Endothelial cell (in vitro differentiated cells): ENCODE results near the gene RBCK1. TPM values are rescaled to one million over a fixed set of nuclear protein-coding genes. Genes with fewer than 3 reads are reported as not detected.
A peak's percentile ranks its signal among the peaks of the same experiment; 100 is the strongest.
"Not testable (repeated sequence)": the region's sequence is repeated elsewhere in the genome, so short reads cannot be mapped to it uniquely, and the experiment has no call there.

ENCODE experiments used
- DNase-seq: peaks from one replicate; pipeline ENCODE4 v3.0.0; 2021; ENCODE audit warnings: low spot score
- H3K27ac Mint-ChIP-seq: one replicate; pipeline ENCODE4 v1.8.0; 2021; ENCODE audit warnings: mixed read lengths, inconsistent platforms; ENCODE audit not compliant: unreplicated experiment
- H3K27me3 Mint-ChIP-seq: one replicate; pipeline ENCODE4 v1.8.0; 2021; ENCODE audit warnings: mild to moderate bottlenecking, moderate library complexity, mixed read lengths, inconsistent platforms; ENCODE audit not compliant: unreplicated experiment
- H3K36me3 Mint-ChIP-seq: one replicate; pipeline ENCODE4 v1.8.0; 2021; ENCODE audit warnings: mild to moderate bottlenecking, low read depth, mixed read lengths, inconsistent platforms; ENCODE audit not compliant: unreplicated experiment
- H3K4me1 Mint-ChIP-seq: one replicate; pipeline ENCODE4 v1.8.0; 2021; ENCODE audit warnings: mild to moderate bottlenecking, mixed read lengths, inconsistent platforms; ENCODE audit not compliant: unreplicated experiment
- H3K4me3 Mint-ChIP-seq: one replicate; pipeline ENCODE4 v1.8.0; 2021; ENCODE audit warnings: mild to moderate bottlenecking, mixed read lengths, inconsistent platforms; ENCODE audit not compliant: unreplicated experiment
- H3K9me3 Mint-ChIP-seq: one replicate; pipeline ENCODE4 v1.8.0; 2021; ENCODE audit warnings: mixed read lengths, inconsistent platforms; ENCODE audit not compliant: unreplicated experiment
- CTCF ChIP-seq: fragments of 200-600 bp; sonication (generic); IDR thresholded peaks from one replicate; pipeline ENCODE4 v1.5.0; 2021; ENCODE audit warnings: antibody characterized with exemption; ENCODE audit not compliant: unreplicated experiment
- total RNA-seq: library from RNA; stranded (reverse); fragmentation: NEBNext Ultra II Directional; extraction: Animal tissue kit (Norgen Biotek cat#: 25700); gene quantifications from one replicate; pipeline ENCODE4 v1.2.1, GENCODE V29; 2021; ENCODE audit not compliant: unreplicated experiment

RBCK1 gene
- total RNA-seq, 1 donor from 2014 or later, result 68.8 TPM

GRCh38 chr20:387520-387919 lies 20.6 kb upstream of the RBCK1 start:
- Mint-ChIP-seq H3K27me3 (peaks cover 4% of the 10 kb centered on the region), H3K4me3 (peak overlapping the region; percentile 17), H3K27ac (no peak overlapping the region), H3K4me1 (peaks cover 14% of the 10 kb centered on the region), H3K36me3 (peaks cover 28% of the 10 kb centered on the region), H3K9me3 (no peaks in the 10 kb centered on the region)
- no peak for TF ChIP-seq CTCF
- DNase-seq, result no peak

- Mint-ChIP-seq H3K4me1 (peaks cover 10% of the 10 kb centered on the region), H3K27ac (peak overlapping the region; percentile 27), H3K27me3 (peaks cover 3% of the 10 kb centered on the region), H3K36me3 (peaks cover 34% of the 10 kb centered on the region), H3K4me3 (peak overlapping the region; percentile 73), H3K9me3 (no peaks in the 10 kb centered on the region)
- no peak for DNase-seq
- no peak for TF ChIP-seq CTCF
These were observed 19.8 kb upstream of the RBCK1 start for GRCh38 chr20:388034-388994.

- no peak overlapping the region for H3K27ac Mint-ChIP-seq
- H3K4me3 Mint-ChIP-seq, result no peak overlapping the region
- H3K9me3 Mint-ChIP-seq, result no peaks in the 10 kb centered on the region
- no peak for DNase-seq
- H3K4me1 Mint-ChIP-seq, result peaks cover 3% of the 10 kb centered on the region
- no peak for TF ChIP-seq CTCF
- H3K36me3 Mint-ChIP-seq, result peaks cover 38% of the 10 kb centered on the region
- peaks cover 2% of the 10 kb centered on the region for H3K27me3 Mint-ChIP-seq
These were observed 18.9 kb upstream of the RBCK1 start for GRCh38 chr20:389220-389619.

- H3K27ac Mint-ChIP-seq, result no peak overlapping the region
- DNase-seq, result no peak
- no peaks in the 10 kb centered on the region for H3K9me3 Mint-ChIP-seq
- peaks cover 2% of the 10 kb centered on the region for H3K27me3 Mint-ChIP-seq
- no peak for TF ChIP-seq CTCF
- no peaks in the 10 kb centered on the region for H3K4me1 Mint-ChIP-seq
- H3K4me3 Mint-ChIP-seq, result no peak overlapping the region
- H3K36me3 Mint-ChIP-seq, result peaks cover 35% of the 10 kb centered on the region
These were observed 16.9 kb upstream of the RBCK1 start for GRCh38 chr20:391041-391711.

- H3K4me1 Mint-ChIP-seq, H3K27me3 Mint-ChIP-seq, H3K9me3 Mint-ChIP-seq, H3K27ac Mint-ChIP-seq, DNase-seq: not testable (repeated sequence)
- Mint-ChIP-seq H3K36me3 (peaks cover 31% of the 10 kb centered on the region), H3K4me3 (peak overlapping the region; percentile 4)
These were observed 14.8 kb upstream of the RBCK1 start for GRCh38 chr20:393296-393695.
